Mucosa of rectum (tissue), 2 donors: ENCODE data around the gene SRP14.
"Not testable (repeated sequence)": the region's sequence is repeated elsewhere in the genome, so short reads cannot be mapped to it uniquely, and the experiment has no call there.

Source experiments
- H3K27ac ChIP-seq, 2 donors: one replicate each; pipeline ENCODE4 v1.7.0; 2013; ENCODE audit warnings: inconsistent platforms in 2 of 2, low read depth in 2 of 2, low read length in 2 of 2
- H3K27me3 ChIP-seq, 2 donors: one replicate each; pipeline ENCODE4 v1.7.0; 2013; ENCODE audit warnings: low read length in 2 of 2; ENCODE audit not compliant: control insufficient read depth in 2 of 2, insufficient read depth in 2 of 2
- H3K36me3 ChIP-seq, 2 donors: one replicate each; pipeline ENCODE4 v1.7.0; 2013; ENCODE audit warnings: low read length in 2 of 2; ENCODE audit not compliant: control insufficient read depth in 2 of 2, insufficient read depth in 2 of 2
- H3K4me1 ChIP-seq, 2 donors: one replicate each; pipeline ENCODE4 v1.7.0; 2013; ENCODE audit warnings: low read length in 2 of 2, mild to moderate bottlenecking in 1 of 2; ENCODE audit not compliant: control insufficient read depth in 2 of 2, insufficient read depth in 2 of 2
- H3K4me3 ChIP-seq, 2 donors: one replicate each; pipeline ENCODE4 v1.7.0; 2013; ENCODE audit warnings: low read length in 2 of 2
- H3K9ac ChIP-seq, 2 donors: one replicate each; pipeline ENCODE4 v1.7.0; 2013; ENCODE audit warnings: low read length in 2 of 2, low read depth in 1 of 2, mild to moderate bottlenecking in 1 of 2
- H3K9me3 ChIP-seq, 2 donors: one replicate each; pipeline ENCODE4 v1.7.0; 2013; ENCODE audit warnings: low read length in 2 of 2; ENCODE audit not compliant: control insufficient read depth in 2 of 2
- donor health status: healthy.
- donor health status: Normal muscosa, but diverticular disease.

Gene SRP14

DNA sequence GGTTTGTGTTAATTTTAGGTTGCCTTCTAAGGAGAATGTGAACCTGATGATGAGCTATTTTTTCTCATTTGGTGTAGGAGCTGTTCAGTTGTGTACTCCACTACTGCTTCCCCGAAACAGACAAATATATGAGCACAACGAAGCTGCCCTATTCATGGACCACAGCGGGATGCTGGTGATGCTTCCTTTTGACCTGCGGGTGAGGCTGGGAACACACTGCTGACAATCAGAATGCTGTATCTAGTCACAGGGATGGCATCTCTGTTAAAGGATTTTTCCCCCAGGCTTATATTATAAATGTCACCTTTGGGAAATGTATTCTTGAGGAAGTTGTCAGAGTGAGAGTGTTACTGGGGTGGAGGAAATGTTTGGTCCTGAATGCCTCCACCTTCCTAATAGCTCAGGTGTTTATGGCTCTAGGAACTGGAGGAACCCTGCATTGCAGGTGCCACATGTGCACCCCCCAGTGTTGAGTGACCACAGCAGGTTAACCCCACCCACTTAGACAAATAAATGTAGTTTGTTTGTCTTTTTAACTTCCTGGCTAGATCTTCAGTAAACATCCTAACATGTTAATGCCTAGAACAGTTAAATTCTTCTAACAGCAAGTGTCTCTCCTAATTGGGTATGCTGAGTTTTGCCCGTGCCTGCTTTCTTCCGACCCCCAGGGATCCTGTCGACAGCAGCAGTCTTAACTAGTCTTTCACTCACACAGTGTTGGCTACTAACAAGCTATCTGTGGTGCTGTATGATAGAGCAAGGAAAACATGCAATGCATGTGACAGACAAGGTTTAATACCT lies 35.7 kb downstream of the SRP14 start:
- H3K36me3 ChIP-seq: peaks cover 16 to 38% of the 10 kb centered on the region in 2 donors
- no peak overlapping the region for H3K9ac ChIP-seq
- H3K4me3 ChIP-seq: no peak overlapping the region
- no peaks in the 10 kb centered on the region for H3K27me3 ChIP-seq
- H3K4me1 ChIP-seq: peaks cover 0 to 9% of the 10 kb centered on the region in 2 donors
- peak overlapping the region in 1 of 2 donors; percentile 10 for H3K27ac ChIP-seq
- no peaks in the 10 kb centered on the region for H3K9me3 ChIP-seq

DNA sequence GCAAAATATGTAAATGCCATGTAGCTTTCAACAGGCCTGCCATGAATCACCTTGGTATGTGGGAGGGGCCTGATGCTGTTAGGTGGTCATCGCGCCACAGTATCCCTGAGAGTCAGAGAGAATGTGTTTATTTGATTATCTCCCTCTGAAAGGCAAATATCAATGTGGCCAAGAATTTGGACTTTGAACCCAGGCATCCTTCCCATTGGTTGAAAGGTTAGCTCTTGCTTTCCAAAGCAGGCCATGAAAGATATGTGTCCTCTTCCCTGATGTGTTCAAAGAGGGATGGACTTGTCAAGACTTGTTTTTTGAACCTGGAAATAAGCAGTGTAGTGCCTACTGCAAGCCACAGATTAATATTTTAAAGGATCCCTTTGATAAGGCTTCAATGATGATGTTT lies 36.7 kb downstream of the SRP14 start:
- Histone ChIP-seq H3K9me3 (no peaks in the 10 kb centered on the region), H3K9ac (no peak overlapping the region), H3K4me3 (no peak overlapping the region), H3K4me1 (peaks cover 0 to 9% of the 10 kb centered on the region in 2 donors), H3K36me3 (peaks cover 18 to 36% of the 10 kb centered on the region in 2 donors), H3K27me3 (no peaks in the 10 kb centered on the region), H3K27ac (no peak overlapping the region)

DNA sequence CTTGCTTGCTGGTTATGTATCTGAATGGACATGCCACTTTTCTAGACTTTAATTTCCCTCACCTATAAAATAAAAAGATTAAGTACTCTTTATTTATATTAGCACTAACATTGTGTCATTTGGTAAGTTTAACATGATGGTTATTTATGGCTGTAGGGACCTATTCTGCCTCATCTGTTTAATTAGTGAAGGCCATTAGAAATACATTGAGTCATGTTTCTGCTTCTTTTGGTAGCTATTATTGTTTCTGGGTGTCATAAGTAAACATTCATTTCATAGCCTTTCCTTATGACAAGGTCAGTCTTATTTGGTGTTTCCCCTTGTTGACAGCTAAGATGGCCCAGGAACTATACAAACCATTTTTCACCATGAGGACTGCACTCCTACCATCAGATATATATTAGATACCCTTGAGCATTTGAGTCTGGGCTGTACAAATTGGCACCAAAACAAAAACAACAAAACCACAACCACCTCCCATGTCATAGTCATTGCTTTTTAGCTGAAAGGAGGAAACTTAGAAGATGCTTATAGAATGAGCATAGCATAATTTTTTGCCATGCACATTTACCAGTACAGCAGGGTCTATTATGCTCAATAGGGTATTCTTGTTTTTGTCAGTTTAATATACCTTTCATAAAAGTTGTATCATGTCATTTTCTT lies 39.3 kb downstream of the SRP14 start:
- peaks cover 33 to 34% of the 10 kb centered on the region in 2 donors for H3K36me3 ChIP-seq
- H3K27me3 ChIP-seq: no peaks in the 10 kb centered on the region
- no peaks in the 10 kb centered on the region for H3K9me3 ChIP-seq
- no peak overlapping the region for H3K27ac ChIP-seq
- H3K4me1 ChIP-seq: peaks cover 0 to 9% of the 10 kb centered on the region in 2 donors
- H3K9ac ChIP-seq: no peak overlapping the region
- no peak overlapping the region for H3K4me3 ChIP-seq

DNA sequence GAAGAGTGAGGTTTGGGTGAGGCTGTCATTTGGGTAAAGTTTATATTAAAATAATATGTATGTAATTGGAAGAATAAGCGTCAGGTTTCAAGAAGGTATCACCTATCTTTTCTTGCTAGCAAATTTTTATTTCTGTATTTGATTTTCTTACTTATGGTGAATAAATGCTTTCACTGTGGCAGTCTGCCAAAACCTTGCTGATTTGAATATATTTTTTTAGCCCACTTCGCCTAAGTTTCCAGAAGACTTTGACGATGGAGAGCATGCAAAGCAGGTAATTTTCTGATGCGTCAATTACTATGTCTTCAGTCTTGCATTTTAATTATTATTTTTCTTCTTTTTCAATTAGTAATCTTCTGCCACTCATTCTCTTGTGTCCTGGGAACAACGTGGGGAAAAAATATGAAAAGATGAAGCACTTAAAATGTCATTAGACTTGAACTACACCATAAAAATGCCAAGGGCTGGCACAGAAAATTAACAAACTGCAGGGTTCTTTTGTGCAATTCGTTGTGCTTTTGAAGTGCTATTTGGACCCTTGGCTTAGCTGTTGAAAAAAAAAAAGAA lies 40.4 kb downstream of the SRP14 start:
- peaks cover 0 to 6% of the 10 kb centered on the region in 2 donors for H3K4me1 ChIP-seq
- H3K27ac ChIP-seq: no peak overlapping the region
- H3K4me3 ChIP-seq: no peak overlapping the region
- no peaks in the 10 kb centered on the region for H3K27me3 ChIP-seq
- peaks cover 27 to 36% of the 10 kb centered on the region in 2 donors for H3K36me3 ChIP-seq
- H3K9me3 ChIP-seq: no peaks in the 10 kb centered on the region
- H3K9ac ChIP-seq: no peak overlapping the region

DNA sequence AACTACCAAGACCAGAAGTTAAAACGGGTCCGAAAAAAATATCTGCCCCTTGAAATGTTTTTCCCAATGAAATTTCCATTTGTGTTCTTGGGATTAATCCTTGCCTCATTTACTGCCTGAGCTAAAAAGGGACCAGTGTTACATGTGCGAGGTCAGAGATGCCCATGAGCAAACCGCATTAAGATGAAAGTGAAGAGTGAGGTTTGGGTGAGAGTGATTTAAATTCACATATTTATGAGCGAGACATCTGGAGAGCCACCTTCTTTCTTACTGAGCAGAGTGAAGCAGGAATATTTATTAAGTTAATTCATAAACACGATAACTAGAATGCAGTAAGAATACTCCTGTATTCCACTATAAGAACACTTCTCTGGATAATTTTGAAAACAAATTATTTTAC lies 41.3 kb downstream of the SRP14 start:
- H3K4me3 ChIP-seq: no peak overlapping the region
- no peaks in the 10 kb centered on the region for H3K4me1 ChIP-seq
- no peak overlapping the region for H3K27ac ChIP-seq
- no peaks in the 10 kb centered on the region for H3K9me3 ChIP-seq
- H3K36me3 ChIP-seq: peaks cover 28 to 39% of the 10 kb centered on the region in 2 donors
- no peaks in the 10 kb centered on the region for H3K27me3 ChIP-seq
- no peak overlapping the region for H3K9ac ChIP-seq

DNA sequence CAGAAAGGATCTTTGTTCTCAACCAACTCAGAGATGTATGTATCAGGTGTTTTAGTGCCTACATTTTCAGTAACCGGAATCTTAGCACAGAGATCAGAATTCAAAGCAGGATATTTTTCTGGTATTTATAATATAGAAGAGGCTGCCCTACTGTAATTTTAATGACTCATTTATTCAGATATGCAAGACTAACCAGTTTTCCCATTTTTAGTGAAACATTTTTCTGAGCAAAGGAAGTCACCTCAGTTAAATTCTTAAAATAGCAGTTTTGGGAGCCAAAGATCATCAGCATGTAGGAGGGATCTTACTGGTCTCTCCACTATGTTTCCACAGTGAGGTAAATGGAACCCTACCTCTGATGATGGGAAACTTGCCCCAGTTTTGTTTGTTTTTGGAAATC lies 42.0 kb downstream of the SRP14 start:
- Histone ChIP-seq H3K4me3 (no peak overlapping the region), H3K27me3 (no peaks in the 10 kb centered on the region), H3K9ac (no peak overlapping the region), H3K27ac (no peak overlapping the region), H3K4me1 (no peaks in the 10 kb centered on the region), H3K36me3 (peaks cover 29 to 39% of the 10 kb centered on the region in 2 donors), H3K9me3 (no peaks in the 10 kb centered on the region)

DNA sequence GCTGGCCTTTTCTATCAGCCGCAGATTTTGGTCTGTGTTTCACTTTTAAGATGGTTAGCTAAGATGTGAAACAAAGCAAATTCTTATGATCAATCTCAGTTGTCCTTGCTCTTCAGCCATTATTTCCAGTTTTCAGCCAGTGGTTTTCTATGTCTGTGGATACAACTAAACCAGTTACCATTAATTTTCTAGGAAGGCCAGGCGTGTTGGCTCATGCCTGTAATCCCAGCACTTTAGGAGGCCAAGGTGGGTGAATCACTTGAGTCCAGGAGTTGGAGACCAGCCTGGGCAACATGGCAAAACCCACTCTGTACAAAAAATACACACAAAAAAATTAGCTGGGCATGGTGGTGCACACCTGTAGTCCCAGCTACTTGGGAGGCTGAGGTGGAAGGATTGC lies 42.8 kb downstream of the SRP14 start:
- H3K36me3 ChIP-seq: peaks cover 35 to 44% of the 10 kb centered on the region in 2 donors

DNA sequence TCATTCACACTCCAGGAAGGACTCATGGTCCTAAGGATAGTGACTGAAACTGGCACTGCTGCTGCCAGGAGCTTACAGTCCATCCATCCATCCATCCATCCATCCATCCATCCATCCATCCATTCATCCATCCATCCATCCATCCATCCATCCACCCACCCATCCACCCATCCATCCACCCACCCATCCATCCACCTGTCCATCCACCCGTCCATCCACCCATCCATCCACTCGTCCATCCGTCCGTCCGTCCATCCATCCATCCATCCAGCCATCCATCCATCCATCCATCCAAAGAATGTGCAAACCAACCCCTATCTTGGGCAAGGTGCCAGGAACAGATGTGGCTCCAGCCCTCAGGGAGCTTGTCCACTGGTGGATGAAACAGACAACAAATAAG lies 46.0 kb downstream of the SRP14 start:
- H3K36me3 ChIP-seq: peaks cover 55 to 59% of the 10 kb centered on the region in 2 donors
- H3K4me3 ChIP-seq, H3K4me1 ChIP-seq, H3K9ac ChIP-seq, H3K9me3 ChIP-seq, H3K27ac ChIP-seq, H3K27me3 ChIP-seq: not testable (repeated sequence)

More for the DNA sequence above, 42.8 kb downstream of the SRP14 start:
- H3K27ac ChIP-seq, H3K27me3 ChIP-seq, H3K9ac ChIP-seq, H3K4me3 ChIP-seq, H3K4me1 ChIP-seq, H3K9me3 ChIP-seq: not testable (repeated sequence)

DNA sequence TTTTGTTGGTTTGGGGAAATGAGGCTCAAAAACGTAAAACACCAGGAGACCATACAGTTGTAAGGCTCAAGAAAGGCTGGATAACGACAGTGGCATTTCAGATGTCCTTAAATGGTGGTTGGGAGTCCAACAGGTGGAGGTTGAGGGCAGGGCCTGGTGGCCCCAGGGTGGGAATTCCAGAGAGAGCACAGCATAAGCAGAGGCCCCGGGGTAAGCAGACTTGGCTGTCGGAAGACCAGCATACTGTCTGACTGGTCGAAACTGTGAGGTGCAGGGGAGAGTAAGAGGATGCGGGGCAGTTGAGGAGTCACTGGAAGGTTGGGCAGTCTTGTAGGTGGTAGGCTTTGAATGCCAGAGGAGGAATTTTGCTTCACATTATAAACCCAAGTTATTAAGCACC lies 48.3 kb downstream of the SRP14 start:
- Histone ChIP-seq H3K9ac (no peak overlapping the region), H3K27ac (no peak overlapping the region), H3K27me3 (no peaks in the 10 kb centered on the region), H3K4me1 (no peaks in the 10 kb centered on the region), H3K9me3 (no peaks in the 10 kb centered on the region), H3K4me3 (no peak overlapping the region), H3K36me3 (peaks cover 53 to 66% of the 10 kb centered on the region in 2 donors)

DNA sequence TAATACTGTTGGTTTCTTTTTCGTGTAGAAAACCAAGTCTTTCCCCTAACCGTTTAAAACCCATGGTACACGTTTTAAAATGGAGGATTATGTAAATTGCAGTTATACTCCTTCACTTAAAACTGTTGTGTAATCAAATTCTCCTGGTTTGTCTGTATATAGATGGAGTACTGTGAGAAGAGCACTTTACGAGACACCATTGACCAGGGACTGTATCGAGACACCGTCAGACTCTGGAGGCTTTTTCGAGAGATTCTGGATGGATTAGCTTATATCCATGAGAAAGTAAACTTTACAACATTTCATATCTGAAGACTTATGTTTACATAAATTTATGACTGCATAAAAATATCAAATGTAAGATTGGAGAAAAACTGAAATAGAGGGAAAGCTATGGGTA lies 51.2 kb downstream of the SRP14 start:
- H3K4me1 ChIP-seq: no peaks in the 10 kb centered on the region
- H3K4me3 ChIP-seq: no peak overlapping the region
- H3K9me3 ChIP-seq: no peaks in the 10 kb centered on the region
- peaks cover 40 to 57% of the 10 kb centered on the region in 2 donors for H3K36me3 ChIP-seq
- no peak overlapping the region for H3K27ac ChIP-seq
- no peaks in the 10 kb centered on the region for H3K27me3 ChIP-seq
- no peak overlapping the region for H3K9ac ChIP-seq
